GM21529 (cell line): Measurements from ENCODE around the gene TAGLN.

Experiments
- ATAC-seq: cut with Tn5 transposase; IDR thresholded peaks from one replicate; pipeline ENCODE4 v1.9.1; 2021; ENCODE audit not compliant: unreplicated experiment

The TAGLN gene

DNA sequence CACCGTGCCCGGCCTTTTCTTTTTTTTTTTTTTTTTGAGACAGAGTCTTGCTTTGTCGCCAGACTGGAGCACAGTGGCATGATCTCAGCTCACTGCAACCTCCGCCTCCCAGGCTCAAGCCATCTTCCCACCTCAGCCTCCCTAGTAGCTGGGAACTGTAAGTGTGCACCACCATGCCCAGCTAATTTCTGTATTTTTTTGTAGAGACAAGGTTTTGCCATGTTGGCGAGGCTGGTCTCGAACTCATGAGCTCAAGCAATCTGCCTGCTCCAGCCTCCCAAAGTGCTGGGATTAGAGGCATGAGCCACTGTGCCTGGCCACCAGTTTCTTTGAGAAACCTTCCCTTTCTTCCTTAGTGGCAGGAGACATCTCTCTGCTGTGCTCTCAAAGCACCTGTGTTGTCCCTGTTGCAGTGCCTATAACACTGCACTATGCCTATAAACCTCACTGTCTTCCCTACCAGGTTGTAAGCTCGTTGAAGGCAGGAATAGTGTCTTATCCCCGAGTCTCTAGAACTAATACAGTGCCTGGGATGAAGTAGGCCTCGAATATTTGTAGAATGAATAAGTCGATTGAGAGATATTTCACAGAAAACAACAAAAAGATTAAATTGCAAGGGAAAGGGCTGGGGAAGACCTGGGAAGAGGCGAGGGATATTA is 13.7 kb downstream of the TAGLN start:
- no peak for ATAC-seq

DNA sequence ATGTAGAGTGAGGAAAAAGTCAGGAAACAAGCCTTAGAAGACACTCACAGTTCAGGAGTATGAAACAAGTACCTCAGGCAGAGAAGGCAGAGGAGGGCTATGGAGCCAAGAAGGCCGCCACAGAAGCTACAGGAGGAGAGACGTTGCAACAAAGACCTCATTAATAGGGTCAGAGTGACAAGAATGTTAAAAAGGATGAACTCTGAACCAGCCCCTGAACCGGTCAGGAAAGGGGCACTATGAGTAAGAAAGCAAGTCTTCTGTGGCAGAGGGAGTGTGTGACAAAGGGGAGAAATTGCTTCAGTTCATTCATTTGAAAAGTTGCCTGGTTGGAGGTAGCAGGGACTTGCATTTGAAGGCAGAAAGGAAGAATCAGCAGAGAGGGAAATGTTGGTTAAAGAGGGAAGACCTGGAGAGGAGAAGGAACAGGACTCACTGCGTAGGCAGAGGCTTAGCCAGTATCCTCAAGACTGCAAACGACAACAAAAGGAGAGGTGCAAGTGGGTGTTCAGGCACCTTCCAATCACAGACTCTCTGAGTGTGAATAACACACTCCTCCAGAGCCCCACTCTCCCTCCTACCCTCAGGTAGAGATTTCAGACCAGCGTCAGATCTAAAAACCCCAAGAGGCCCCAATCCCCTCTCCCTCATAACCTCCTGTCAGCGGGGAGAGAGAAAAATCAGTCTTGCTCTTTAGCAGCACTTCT is 15.4 kb downstream of the TAGLN start:
- no peak for ATAC-seq

DNA sequence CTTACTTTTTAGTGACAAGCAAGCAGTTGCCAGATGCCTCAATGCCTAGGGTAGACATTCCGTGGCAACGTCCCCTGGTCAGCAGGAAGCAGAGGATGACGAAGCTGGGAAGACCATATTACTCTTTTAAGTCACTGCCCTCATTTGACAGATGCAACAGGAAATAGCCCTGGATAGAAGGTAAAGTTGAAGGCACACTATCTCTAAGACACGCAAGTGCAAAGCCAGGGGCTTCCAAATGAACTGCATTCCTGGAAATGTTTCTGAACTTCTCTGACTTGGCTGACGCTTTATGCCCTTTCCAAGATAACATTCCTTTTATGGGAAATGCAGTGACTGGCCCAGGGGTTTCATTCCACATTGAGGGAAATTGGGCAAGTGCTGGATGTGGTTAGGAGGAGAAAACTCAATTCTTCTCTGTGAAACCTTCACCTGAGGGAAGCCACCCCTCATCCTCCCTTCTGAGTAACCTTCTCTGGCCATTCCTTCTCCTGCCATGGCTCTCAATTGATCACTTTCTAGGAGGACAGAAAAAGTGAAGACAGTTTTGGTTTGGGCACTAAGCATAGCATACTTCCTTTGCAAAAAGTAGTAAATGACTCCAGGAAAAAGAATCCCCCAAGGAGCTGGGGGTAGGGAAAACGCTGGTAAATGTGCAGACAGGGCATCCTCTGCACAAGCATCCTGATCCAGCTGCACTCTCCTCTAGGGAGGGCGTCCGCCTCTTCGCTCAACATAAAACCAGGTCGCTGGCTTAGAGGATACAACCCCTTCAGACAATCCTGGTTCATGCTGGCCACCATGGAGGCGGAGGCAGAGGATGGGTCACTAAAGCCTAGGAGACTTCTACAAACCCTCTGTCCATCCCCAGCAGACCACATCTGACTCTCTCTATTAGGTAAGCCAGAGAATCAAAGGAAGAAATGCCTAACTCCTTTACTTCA is 18.2 kb downstream of the TAGLN start:
- ATAC-seq, result no peak

DNA sequence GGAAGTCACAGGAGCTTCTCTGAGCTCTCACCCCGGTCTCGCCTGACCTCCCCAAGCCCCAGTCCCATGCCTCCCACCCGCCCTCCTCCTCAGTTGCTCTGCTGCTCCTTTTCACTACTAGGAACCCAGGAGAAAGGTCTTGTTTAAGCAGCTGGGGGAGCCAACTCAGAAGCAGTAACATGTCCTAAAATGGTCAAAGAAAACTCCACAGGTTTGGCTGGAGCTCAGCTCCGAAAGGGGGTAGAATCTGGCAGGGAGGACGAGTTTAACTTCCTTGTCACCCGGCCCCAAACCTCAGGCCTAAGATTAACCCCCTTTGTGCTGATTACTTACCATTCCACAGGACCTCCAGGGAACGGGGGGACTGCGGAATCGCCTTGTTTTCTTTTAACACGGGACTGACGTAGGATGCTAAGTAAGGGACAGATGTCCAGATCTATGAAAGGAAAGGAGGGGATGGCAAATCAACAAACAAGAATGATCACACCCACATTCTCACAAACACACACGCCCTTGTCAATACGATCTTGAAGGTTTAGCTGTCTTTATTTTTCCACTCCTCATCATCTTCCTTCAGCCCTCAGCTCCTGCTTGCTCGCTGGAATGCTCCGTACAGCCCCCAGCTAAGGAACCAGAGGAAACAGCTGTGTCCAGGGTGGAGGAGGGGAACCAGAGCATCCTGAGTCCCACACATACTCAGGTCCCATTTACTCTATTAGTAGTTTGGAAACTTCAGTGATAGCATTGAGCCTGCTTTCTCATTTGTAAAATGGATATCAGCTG is 19.2 kb downstream of the TAGLN start:
- no peak for ATAC-seq

DNA sequence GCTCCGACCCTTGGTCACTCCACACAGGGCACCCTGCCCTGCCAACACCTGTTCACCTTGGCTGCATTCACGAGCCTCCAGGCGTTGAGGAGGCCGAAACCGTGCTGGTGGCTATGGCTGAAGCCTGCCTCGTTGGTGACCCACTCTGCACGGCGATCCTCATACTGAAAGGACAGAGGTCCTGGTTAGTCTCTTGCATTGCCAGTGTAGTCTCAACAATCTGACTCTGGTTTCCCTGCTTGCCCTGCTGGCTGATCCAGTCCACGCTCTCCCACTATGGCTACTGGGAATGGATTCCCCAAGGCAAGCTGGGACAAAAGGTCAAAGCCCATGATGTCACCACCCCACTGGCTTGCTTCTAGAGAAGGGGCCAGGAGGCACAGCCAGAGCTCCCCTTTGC is 19.8 kb downstream of the TAGLN start:
- no peak for ATAC-seq

DNA sequence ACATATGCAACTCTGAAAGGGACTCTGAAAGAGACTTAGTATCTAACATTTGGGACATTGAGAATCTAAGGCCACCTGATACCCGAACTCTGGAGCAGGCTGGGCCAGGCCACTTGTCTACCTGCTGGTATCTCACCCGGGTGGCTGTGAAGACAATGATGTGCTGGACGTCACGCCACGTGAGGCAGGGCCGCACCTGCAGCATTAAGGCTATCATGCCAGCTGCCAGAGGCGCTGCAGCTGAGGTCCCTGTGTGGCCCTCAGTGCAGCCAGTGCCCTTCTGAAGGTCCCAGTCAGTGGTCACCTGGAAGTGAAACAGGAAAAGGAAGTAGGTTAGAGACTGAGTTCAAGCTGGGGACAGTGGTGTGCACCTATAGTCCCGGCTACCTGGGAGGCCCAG is 20.3 kb downstream of the TAGLN start:
- no peak for ATAC-seq

DNA sequence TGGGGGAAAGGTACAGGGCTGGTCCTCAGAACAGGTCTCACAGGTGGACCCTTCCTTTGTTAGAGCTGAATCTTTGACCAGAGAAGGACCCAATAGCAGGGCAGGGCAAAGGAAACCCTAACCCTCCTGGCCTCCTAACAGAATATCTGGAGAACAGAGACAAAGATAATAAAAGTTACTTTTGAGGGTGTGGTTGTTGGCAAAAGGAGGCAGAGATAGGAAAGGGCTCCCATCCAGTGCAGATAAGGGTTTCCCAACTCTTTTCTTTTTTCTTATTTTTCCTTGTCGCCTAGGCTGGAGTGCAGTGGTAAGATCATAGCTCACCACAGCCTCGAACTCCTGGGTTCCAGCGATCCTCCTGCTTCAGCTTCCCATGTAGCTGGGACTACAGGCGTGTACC is 20.8 kb downstream of the TAGLN start:
- no peak for ATAC-seq

DNA sequence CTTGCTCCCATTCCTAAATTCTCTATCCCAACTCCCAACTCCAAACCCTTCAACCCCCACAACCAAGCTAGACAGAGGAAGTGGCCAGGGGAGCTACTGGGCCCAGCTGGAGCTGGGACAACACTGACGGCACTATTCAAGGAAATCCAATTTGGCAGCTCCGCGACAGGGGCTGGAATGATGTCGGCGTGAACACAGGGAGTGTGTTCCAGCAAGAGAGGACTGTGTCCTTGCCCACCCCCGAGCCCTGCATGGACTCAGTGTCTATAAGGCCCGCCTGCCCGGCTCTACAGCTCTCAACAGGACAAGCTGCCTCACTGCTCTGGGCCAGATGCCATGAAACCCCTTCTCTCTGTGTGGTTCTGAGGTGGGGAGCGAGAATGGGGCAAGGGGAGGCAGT is 21.4 kb downstream of the TAGLN start:
- no peak for ATAC-seq

DNA sequence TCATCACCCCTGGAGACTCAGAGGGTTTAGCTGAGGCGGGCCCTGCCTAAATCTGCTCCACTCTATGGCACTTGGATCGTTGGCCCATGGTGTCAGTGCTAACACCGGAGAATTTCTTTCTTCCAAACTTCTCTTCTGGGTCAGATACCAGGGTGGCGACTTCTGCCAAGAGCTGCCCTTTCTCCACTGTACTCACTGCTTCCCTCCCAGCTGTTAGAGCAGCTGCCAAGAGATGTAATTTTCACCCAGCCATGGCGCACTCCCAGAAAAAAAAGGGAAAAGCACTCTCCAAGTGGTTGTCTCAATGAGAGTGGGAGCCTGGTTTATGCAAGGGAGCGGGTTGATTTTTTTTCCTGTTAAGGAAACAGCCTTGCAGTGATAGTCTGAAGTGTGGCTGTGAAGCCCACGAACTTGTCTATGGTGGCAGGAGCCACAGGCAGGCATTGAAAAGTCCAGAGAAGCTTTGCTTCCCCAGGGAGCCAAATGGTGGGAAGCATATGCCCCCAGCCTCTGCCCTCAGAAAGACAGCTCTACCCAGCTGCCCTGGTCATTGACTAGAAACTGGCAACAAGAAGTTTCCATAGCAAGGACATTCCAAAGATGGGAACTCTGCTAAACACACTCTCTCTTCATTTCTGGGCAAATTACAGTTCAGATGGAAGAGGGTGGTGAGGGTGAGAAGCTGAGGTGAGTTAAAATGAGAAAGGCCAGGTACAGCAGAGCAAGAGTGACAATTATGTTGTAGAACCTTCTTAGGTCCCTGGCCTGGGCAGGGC is 22.0 kb downstream of the TAGLN start:
- ATAC-seq, result no peak

DNA sequence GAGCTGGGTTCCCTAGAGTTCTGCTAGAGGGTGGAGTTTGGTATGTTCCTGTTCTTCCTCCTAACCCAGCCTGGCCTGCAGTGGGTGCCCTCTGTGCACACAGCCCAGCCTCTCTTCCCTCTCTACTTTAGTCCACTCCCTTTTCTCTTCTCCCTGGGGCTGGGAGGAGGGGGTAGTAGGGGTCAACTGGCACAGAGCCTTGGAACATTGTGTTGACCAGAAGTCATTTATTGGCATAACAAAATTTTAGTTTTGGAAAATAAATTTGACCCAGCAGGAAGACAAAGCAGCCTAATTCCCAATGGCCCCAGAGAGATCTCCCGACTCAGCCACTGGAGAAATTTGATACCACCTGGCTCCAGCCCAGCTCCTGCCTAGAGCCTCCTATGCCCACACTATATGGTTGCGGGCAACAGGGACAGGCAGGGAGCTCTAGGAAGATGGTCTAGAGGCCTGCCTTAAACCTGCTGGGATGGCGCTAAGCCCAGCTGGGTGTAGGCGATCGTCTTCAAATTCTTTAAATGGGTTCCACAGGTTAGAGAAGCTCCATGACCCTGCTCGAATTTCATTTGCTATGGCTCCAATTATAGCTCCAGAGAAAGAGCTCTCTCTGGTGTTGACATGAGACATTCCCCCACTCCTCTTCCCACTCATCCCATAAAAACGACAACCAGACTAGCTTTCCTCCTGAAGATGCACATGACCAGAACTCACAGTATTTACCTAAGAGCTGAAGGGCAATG is 22.8 kb downstream of the TAGLN start:
- no peak for ATAC-seq

DNA sequence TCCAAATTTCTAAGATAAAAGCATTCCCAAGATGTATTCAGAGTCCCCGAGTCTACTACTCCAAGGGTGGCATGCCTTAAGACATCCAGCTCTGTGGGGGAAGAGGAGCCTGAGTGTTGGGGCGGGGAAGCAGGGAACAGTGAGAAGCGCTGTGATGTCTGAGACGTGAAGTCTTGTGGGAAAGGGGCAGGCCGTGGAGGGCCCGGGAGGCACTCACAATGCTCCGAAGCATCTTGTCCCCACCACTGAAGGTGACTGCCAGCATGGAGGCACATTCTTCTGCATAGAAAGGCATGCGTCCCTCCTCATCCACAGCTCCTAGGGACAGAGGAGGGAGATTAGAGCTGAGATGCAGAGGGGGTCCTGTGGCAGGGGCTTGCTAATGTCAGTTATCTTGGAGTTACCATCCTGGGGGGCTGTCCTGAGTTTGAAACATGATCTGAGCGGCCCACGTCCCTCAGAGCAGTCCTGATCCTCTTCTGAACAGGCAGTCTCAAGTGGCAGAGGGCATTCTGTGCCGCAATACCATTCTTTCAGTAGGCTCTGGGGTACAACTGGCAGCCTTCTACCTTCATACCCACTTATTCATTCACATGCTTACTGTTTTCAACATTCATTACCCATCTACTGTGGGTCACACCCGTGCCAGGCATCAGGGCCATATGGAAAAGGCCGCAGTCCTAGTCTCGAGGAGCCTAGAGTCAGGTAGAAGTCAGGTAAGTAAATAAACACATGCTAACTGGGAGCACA is 24.0 kb downstream of the TAGLN start:
- ATAC-seq, result no peak

DNA sequence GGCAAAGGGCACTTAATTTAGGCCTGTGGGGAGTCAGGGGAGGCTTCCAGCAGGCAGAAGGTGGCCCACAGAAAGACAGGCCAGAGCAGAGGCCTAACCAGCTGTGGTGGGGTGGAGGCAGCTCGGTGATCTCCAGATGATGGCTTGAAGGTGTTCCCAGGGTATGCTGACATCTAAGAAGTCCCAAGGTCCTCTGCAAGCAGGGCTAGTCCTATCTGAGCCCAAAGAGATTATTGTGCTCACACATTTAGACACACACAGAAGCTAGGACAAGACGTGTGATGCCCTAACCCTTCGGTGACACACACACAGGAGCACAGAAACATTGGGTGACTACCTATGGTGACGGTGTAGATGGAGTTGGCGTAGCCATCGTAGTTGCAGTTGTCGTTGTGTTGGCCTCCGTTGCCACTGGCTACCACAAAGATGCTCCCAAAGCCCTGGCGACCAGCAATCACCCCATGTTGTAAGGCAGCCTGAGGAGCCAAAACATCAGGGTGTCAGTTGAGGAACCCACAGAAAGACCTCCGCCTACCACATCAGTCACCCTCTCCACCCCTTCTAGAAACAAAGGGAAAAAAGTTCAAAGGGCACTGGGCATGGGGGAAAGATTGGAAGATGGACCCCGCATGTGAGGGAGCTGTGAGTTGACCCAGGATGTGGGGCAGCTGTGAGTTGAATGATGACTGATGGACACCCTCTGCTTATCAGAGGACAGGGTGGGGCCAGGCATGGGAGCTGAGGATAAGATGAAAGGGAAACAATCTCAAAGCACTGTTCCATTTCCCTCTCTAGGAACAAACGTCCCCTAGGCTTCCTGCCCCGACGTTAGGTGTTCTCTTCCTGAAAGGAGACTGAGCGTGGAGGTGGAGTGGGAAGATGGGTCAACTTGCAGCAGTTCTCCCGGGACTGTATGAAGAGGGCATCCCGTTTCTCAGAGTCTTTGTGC is 24.8 kb downstream of the TAGLN start:
- ATAC-seq, result no peak

DNA sequence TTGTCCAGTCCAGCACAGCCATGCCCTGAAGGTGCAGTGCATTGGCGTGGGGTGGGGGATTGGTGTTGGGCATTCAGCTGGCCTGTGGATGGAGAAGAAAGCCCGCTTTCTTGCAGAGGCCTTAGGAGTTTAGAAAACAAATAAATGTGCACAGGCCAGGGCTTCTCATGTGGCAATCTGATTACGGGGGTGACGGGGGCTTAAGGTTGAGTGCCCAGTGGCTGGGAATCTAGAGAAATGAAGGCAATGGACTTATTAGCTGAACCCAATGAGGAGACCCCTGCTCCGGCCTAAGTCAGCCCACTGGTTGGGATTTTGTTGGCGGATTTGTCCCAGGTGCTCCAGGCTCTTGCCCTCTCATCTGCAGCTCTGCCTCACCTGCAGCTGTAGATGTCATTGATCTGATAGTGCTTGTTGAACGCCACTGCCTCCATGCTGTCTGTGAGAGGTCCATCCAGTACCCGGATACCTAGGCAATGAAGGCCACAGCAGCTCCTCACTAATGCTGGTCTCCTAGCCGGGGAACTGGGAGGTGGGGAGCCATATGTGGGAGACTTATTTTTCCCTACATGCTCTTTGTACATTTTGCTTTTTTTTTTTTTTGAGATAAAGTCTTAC is 26.5 kb downstream of the TAGLN start:
- ATAC-seq, result no peak

DNA sequence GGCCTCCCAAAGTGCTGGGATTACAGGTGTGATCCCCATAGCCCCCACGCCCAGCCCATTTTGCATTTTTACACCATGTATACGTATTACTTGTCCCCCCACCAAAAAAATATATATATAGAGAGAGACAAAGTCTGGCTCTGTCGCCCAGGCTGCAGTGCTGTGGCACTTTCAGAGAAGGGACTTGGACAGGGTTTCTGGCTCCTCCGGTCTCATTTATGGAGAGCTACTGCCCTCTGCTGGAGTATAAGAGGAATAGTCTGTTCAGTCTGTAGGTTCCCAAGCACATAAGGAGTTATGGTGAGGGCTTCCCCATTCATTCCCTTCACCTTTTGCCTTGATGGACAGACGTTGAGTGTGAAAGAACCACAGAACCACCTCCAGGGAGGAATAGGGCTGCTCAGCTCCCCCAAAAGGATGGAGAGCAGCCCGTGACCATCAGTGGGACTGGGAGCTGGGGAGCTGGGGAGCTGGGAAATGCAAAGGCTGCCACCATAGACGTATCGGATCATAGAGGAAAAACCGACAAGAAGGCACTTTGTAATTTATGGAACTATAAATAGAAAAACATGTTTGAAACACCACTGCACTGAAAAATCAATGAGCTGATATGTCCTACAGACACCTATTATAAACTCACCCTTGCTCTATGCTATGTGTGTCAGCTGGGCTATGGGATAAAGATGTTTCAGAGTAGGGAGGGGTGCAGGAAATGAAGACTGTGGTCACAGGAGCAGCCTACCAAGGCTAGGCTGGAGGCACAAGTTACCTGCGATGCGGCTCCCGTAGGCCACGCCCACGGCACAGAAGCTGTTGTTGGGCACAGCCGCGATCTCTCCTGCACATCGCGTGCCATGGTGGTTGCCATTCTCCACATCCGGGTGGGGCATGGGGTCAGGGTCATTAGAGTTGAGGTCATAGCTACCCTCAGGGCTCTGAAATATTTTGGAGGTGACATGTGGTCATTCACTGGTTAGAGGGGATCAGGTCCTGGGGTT is 27.5 kb downstream of the TAGLN start:
- ATAC-seq, result peak; percentile 65

DNA sequence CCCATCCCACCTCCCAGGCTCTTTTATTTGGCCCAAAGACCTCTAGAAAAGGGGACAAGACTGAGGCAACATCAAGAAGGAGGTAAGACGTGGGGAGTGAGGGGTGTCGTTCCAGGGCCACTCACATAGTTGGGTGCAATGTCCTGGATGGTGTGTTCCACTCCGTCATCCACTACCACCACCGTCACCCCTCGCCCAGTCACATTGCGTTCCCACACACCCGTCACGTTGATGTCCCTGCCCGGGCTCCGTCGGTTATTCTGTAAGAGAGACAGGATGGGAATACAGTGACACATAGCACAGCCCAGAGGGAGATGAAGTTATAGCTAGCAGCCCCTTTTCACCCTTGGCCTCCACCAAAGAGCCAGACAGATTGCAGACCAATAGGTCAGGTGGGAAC is 28.9 kb downstream of the TAGLN start:
- no peak for ATAC-seq

DNA sequence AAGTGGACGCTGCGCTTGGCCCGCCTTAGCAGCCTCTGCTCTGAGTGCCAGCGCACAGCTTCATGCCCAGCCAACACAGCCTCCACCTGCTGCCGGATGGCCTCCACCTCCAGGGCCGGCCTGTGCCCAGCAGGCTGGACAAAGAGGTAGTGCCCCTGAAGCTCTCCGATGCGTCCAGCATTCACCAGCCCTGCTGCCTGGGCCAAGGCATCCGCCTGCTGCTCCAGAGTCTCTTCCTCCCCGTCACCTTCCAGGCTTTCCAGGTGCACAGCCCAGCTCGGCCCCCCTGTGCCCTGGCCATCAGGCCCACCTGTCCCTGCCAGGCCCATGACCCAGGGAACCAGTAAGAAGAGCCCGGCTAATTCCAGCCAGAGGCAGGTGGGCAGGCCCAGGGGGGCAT is 30.2 kb downstream of the TAGLN start:
- no peak for ATAC-seq
